Skeletal muscle tissue (tissue), 4 donors: ENCODE measurements around the gene EXOC4. TPM values are rescaled to one million over a fixed set of nuclear protein-coding genes. Genes with fewer than 3 reads are reported as not detected.

Experiments used
- H3K27ac ChIP-seq: one replicate; pipeline ENCODE4 v1.7.0; 2013; ENCODE audit warnings: mild to moderate bottlenecking, low read depth, low read length, inconsistent platforms
- H3K27me3 ChIP-seq, 3 donors: one replicate each; pipeline ENCODE4 v1.7.0; 2013; ENCODE audit warnings: low read length in 3 of 3; ENCODE audit not compliant: control insufficient read depth in 3 of 3, insufficient read depth in 3 of 3
- H3K36me3 ChIP-seq, 3 donors: one replicate each; pipeline ENCODE4 v1.7.0; 2013; ENCODE audit warnings: low read length in 3 of 3; ENCODE audit not compliant: control insufficient read depth in 3 of 3, insufficient read depth in 3 of 3
- H3K4me1 ChIP-seq, 3 donors: one replicate each; pipeline ENCODE4 v1.7.0; 2013; ENCODE audit warnings: low read length in 3 of 3, mild to moderate bottlenecking in 3 of 3; ENCODE audit not compliant: control insufficient read depth in 3 of 3, insufficient read depth in 3 of 3
- H3K4me3 ChIP-seq, 3 donors: one replicate each; pipeline ENCODE4 v1.7.0; 2013; ENCODE audit warnings: low read length in 3 of 3
- H3K9ac ChIP-seq, 3 donors: one replicate each; pipeline ENCODE4 v1.7.0; 2013; ENCODE audit warnings: low read length in 3 of 3, mild to moderate bottlenecking in 3 of 3, moderate library complexity in 2 of 3, low read depth in 1 of 3
- H3K9me3 ChIP-seq, 3 donors: one replicate each; pipeline ENCODE4 v1.7.0; 2013; ENCODE audit warnings: low read length in 3 of 3; ENCODE audit not compliant: control insufficient read depth in 3 of 3
- total RNA-seq: library from RNA; depleted of rRNA; stranded (reverse); fragments of >200 nt; gene quantifications from one replicate; pipeline ENCODE4 v1.2.3, GENCODE V29; 2014
- donor health status: Osteomylitis.

EXOC4 gene
- total RNA-seq, 1 donor from 2014 or later = 129 TPM

DNA sequence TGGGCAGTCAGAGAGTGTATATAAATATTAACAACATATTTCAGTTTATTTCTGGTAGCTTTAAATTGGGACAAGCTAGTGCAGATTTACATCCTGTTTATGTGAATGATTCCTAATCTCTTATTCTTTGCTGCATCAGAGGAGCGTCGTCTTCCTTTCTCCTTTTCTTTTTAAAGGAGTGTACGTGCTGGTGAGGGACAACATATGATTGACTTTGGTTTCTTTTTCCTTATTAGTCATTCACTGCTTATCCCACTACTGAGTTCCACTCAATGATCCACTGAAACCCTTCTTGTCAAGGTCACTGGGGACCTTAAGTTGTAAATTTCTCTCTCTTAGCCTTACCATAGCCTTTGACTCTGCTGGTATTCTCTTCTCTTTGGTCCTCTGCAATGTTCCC is 116.3 kb downstream of the EXOC4 start:
- no peak overlapping the region for H3K4me3 ChIP-seq
- H3K4me1 ChIP-seq = peaks cover 24 to 42% (median 33%) of the 10 kb centered on the region in 3 donors
- H3K27ac ChIP-seq = no peak overlapping the region
- no peaks in the 10 kb centered on the region for H3K36me3 ChIP-seq
- no peak overlapping the region for H3K9ac ChIP-seq
- H3K27me3 ChIP-seq = no peaks in the 10 kb centered on the region
- no peaks in the 10 kb centered on the region for H3K9me3 ChIP-seq

GRCh38 chr7:133371616-133372015 is 118.7 kb downstream of the EXOC4 start:
- Histone ChIP-seq H3K27me3 (no peaks in the 10 kb centered on the region), H3K27ac (no peak overlapping the region), H3K9ac (no peak overlapping the region), H3K4me3 (no peak overlapping the region), H3K36me3 (no peaks in the 10 kb centered on the region), H3K9me3 (no peaks in the 10 kb centered on the region), H3K4me1 (peaks cover 9 to 35% (median 24%) of the 10 kb centered on the region in 3 donors)

DNA sequence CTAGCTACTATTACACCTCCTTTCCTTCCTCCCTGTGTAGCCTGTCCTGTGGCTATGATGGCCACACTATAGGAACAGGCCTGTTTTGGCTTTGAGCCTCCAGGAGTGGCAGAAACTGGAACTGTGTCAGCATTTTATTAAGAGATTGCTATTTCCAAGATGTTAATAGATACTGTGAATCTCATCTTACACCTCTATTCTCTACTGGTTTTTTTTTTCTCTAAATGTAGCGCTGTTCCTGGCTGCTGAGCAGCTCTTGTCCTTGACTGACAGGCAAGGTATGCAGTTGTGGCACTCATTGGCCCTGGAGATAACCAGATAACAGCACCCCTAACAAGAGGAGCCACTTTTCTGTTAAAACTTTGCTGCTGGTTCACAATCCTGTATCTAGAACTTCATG is 119.5 kb downstream of the EXOC4 start:
- no peaks in the 10 kb centered on the region for H3K27me3 ChIP-seq
- peaks cover 6 to 32% (median 19%) of the 10 kb centered on the region in 3 donors for H3K4me1 ChIP-seq
- no peak overlapping the region for H3K4me3 ChIP-seq
- H3K27ac ChIP-seq = no peak overlapping the region
- no peak overlapping the region for H3K9ac ChIP-seq
- no peaks in the 10 kb centered on the region for H3K9me3 ChIP-seq
- no peaks in the 10 kb centered on the region for H3K36me3 ChIP-seq

DNA sequence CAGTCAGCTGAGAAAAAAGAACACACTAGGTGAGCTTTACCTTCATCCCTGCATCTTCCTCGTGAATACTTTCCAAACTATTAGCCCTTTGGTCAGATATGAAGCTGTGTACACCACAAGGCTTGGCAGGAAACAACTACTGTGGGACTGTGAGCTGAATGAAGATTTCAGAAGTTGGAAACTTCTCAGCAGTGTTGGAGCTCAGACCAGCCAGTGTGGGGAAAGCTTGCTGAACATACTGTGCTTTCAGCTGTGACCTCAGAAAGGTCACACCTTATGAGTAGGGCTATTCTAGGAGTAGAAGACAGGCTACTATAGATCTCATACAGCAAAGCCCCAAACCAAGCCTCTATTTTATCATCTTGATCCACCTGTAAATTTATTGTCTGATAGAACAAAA is 123.6 kb downstream of the EXOC4 start:
- Histone ChIP-seq H3K27ac (no peak overlapping the region), H3K9me3 (no peaks in the 10 kb centered on the region), H3K27me3 (no peaks in the 10 kb centered on the region), H3K4me3 (no peak overlapping the region), H3K4me1 (peaks cover 5 to 18% (median 12%) of the 10 kb centered on the region in 3 donors), H3K36me3 (no peaks in the 10 kb centered on the region), H3K9ac (no peak overlapping the region)

DNA sequence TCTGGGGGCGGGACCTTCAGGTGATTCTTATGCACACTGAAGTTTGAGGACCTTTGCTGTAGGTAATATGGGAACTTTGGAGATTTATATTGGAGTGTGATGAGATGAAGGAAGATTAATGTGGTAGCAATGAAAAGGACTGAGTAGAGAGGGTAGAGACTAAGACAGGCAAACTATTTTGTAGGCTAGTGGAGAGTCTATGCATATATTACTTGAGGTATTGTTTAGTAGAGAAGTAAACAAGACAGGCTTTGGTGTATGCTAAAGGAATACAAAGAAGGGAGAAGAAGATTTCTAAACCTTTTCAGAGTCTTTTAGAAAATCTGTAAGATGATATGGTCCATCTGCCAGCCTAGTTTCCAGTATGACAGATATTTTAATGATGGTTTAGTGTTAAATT is 129.1 kb downstream of the EXOC4 start:
- no peak overlapping the region for H3K4me3 ChIP-seq
- no peaks in the 10 kb centered on the region for H3K27me3 ChIP-seq
- no peaks in the 10 kb centered on the region for H3K9me3 ChIP-seq
- H3K4me1 ChIP-seq = peaks cover 0 to 4% (median 0%) of the 10 kb centered on the region in 3 donors
- no peak overlapping the region for H3K9ac ChIP-seq
- H3K36me3 ChIP-seq = no peaks in the 10 kb centered on the region
- H3K27ac ChIP-seq = no peak overlapping the region

DNA sequence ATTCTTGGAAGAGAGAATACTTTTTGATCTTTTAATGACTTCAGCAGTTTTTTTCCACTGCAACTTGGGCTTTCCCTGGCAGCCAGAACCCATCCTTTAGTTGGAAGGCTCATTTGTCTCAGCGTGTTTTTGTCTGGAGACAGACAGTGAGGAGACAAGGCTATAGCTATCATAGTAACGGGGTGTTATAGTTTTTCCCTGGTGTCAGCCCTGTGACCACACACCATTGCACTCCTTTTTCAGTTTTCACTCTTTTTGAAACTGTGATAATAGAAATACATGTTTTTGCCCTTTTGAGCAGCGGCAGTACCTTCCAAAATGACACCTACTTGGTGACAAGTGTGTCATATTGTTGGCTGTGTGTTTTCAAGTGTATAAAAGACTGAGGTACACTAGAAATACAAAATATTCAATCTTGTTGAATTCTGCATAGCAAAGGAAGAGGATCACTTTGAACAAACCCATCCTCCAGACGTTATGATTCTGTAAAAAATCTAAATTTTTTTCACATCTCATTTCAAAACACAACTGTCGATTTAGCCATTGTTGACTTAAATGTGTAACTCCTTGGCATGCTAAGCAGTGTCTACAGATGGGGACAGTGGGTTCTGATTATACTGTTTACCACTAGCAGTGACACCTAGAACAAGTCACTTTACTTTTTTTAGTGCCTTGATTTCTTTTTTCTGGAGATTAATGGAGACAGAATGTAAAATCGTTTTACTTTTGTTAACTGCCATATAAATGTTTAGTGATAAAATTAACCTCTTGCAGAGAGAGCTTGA is 130.1 kb downstream of the EXOC4 start:
- Histone ChIP-seq H3K27me3 (no peaks in the 10 kb centered on the region), H3K27ac (no peak overlapping the region), H3K9me3 (no peaks in the 10 kb centered on the region), H3K4me1 (peaks cover 0 to 4% (median 0%) of the 10 kb centered on the region in 3 donors), H3K9ac (no peak overlapping the region), H3K4me3 (peak overlapping the region in 1 of 3 donors; percentile 12), H3K36me3 (no peaks in the 10 kb centered on the region)

DNA sequence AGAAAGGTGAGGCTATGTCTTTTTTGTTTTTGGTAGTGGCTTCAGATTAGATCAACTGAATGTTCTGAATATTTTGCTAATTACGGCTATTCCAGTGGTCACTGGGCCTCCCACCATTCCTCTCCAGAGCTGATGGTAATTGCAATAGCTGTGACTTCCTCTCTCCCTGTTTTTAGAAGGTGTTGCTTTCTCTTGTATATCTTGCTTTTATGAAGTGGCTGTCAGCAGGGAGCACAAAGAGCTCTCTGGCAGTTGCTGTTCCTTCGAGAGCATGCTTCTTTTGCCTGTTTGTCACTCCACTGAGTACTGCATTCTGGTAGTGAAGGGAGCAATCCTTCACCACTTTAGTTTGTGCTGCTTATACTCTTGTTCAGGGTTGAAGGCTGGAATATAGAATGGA is 133.3 kb downstream of the EXOC4 start:
- Histone ChIP-seq H3K36me3 (no peaks in the 10 kb centered on the region), H3K27me3 (no peaks in the 10 kb centered on the region), H3K4me3 (no peak overlapping the region), H3K9me3 (no peaks in the 10 kb centered on the region), H3K27ac (no peak overlapping the region), H3K9ac (no peak overlapping the region), H3K4me1 (peaks cover 1 to 5% (median 2%) of the 10 kb centered on the region in 3 donors)

- Histone ChIP-seq H3K9ac (no peak overlapping the region), H3K27ac (no peak overlapping the region), H3K27me3 (no peaks in the 10 kb centered on the region), H3K36me3 (no peaks in the 10 kb centered on the region), H3K4me3 (no peak overlapping the region), H3K9me3 (no peaks in the 10 kb centered on the region), H3K4me1 (peaks cover 4 to 7% (median 5%) of the 10 kb centered on the region in 3 donors)
These were observed 136.8 kb downstream of the EXOC4 start for GRCh38 chr7:133389727-133390126.

GRCh38 chr7:133391206-133391605 is 138.3 kb downstream of the EXOC4 start:
- Histone ChIP-seq H3K9me3 (no peaks in the 10 kb centered on the region), H3K27ac (no peak overlapping the region), H3K27me3 (no peaks in the 10 kb centered on the region), H3K9ac (no peak overlapping the region), H3K4me1 (peaks cover 4 to 7% (median 5%) of the 10 kb centered on the region in 3 donors), H3K36me3 (no peaks in the 10 kb centered on the region), H3K4me3 (no peak overlapping the region)

- Histone ChIP-seq H3K36me3 (no peaks in the 10 kb centered on the region), H3K9ac (no peak overlapping the region), H3K27me3 (no peaks in the 10 kb centered on the region), H3K4me1 (peaks cover 4 to 7% (median 5%) of the 10 kb centered on the region in 3 donors), H3K9me3 (no peaks in the 10 kb centered on the region), H3K27ac (no peak overlapping the region), H3K4me3 (no peak overlapping the region)
These were observed 141.5 kb downstream of the EXOC4 start for GRCh38 chr7:133394369-133394768.
